ENCODE data around the gene DYSF. TPM values are rescaled to one million over a fixed set of nuclear protein-coding genes. Genes with fewer than 3 reads are reported as not detected.

DYSF gene
- total and polyA plus RNA-seq, 2 donors (not counting 1 experiment from before 2014, with no cell fraction given), result 0.17 to 0.43 TPM

- peaks cover 0 to 55% (median 25%) of the 10 kb centered on the region in 4 experiments for H3K27me3 ChIP-seq (replicated peaks in 1 of 4; ENCODE audit: control extremely low read depth in 1 of 4, control insufficient read depth in 3 of 4, insufficient read depth in 4 of 4, low read length in 3 of 4)
- ATAC-seq (ENCODE audit: low read depth), result no peak
- 86% methylated on average over 6 of the region's 6 CpGs for WGBS (ENCODE audit: insufficient coverage)
- no peak overlapping the region for H3K4me3 Mint-ChIP-seq
- H3K4me2 ChIP-seq (replicated peaks; ENCODE audit: low read depth, low read length, poor library complexity, severe bottlenecking), result no peak overlapping the region
- no peak for DNase-seq
- H3K9me3 ChIP-seq (ENCODE audit: control extremely low read depth in 1 of 3, control insufficient read depth in 2 of 3, insufficient read depth in 1 of 3, low read length in 2 of 3), result peaks cover 0 to 31% (median 10%) of the 10 kb centered on the region in 3 donors
- no peaks in the 10 kb centered on the region for H3K79me2 ChIP-seq (ENCODE audit: control insufficient read depth, insufficient read depth, low read length)
- no peak overlapping the region for H3K27ac Mint-ChIP-seq
- no peaks in the 10 kb centered on the region for H3K9me3 Mint-ChIP-seq (ENCODE audit: insufficient read depth)
- no peak overlapping the region for H3K27ac ChIP-seq (ENCODE audit: low read length in 2 of 2)
- CTCF ChIA-PET, result no interaction called here
- H4K20me1 ChIP-seq (ENCODE audit: control insufficient read depth, insufficient read depth, low read length, poor library complexity, severe bottlenecking), result no peaks in the 10 kb centered on the region
- intact Hi-C loops (cut with micrococcal nuclease), result no loop called here
- H2AFZ ChIP-seq (ENCODE audit: insufficient read depth, low read depth, low read length, poor library complexity, severe bottlenecking), result no peak overlapping the region
- H3K9ac ChIP-seq (ENCODE audit: low read length), result no peak overlapping the region
- POLR2A ChIA-PET, result no interaction called here
- H3K4me1 ChIP-seq (ENCODE audit: control insufficient read depth in 2 of 2, insufficient read depth in 2 of 2, low read length in 2 of 2), result peaks cover 12 to 14% of the 10 kb centered on the region in 2 donors
- H3K4me3 ChIP-seq (ENCODE audit: control extremely low read depth in 1 of 5, extremely low read depth in 1 of 5, insufficient read depth in 1 of 5, low read depth in 2 of 5, low read length in 4 of 5), result no peak overlapping the region
- TF ChIP-seq CTCF (IDR thresholded peaks at IDR 0.05) (no peak), EZH2 (IDR thresholded peaks at IDR 0.05; ENCODE audit: borderline replicate concordance, insufficient read depth, low read depth, low read length, poor library complexity, severe bottlenecking) (no peak)
- H3K36me3 ChIP-seq (replicated peaks in 1 of 2; ENCODE audit: control extremely low read depth in 1 of 2, control insufficient read depth in 1 of 2, extremely low read depth in 1 of 2, insufficient read depth in 2 of 2, low read length in 1 of 2), result no peaks in the 10 kb centered on the region
- H3K27me3 Mint-ChIP-seq, result peaks cover 28% of the 10 kb centered on the region
- H3K4me1 Mint-ChIP-seq, result peaks cover 9% of the 10 kb centered on the region
Measured at GRCh38 chr2:71464389-71464788, 11.0 kb downstream of the DYSF start.

GRCh38 chr2:71465356-71465755, 12.0 kb downstream of the DYSF start:
- H3K36me3 ChIP-seq (replicated peaks in 1 of 2; ENCODE audit: control extremely low read depth in 1 of 2, control insufficient read depth in 1 of 2, extremely low read depth in 1 of 2, insufficient read depth in 2 of 2, low read length in 1 of 2), result no peaks in the 10 kb centered on the region
- H2AFZ ChIP-seq (ENCODE audit: insufficient read depth, low read depth, low read length, poor library complexity, severe bottlenecking), result no peak overlapping the region
- Mint-ChIP-seq H3K4me3 (no peak overlapping the region), H3K27me3 (peaks cover 35% of the 10 kb centered on the region), H3K27ac (no peak overlapping the region), H3K4me1 (peaks cover 9% of the 10 kb centered on the region), H3K9me3 (ENCODE audit: insufficient read depth) (no peaks in the 10 kb centered on the region)
- H3K4me3 ChIP-seq (ENCODE audit: control extremely low read depth in 1 of 5, extremely low read depth in 1 of 5, insufficient read depth in 1 of 5, low read depth in 2 of 5, low read length in 4 of 5), result no peak overlapping the region
- intact Hi-C loops (cut with micrococcal nuclease), result no loop called here
- H3K9ac ChIP-seq (ENCODE audit: low read length), result no peak overlapping the region
- no peaks in the 10 kb centered on the region for H4K20me1 ChIP-seq (ENCODE audit: control insufficient read depth, insufficient read depth, low read length, poor library complexity, severe bottlenecking)
- H3K4me2 ChIP-seq (replicated peaks; ENCODE audit: low read depth, low read length, poor library complexity, severe bottlenecking), result no peak overlapping the region
- no peak overlapping the region for H3K27ac ChIP-seq (ENCODE audit: low read length in 2 of 2)
- POLR2A ChIA-PET, result no interaction called here
- no peak for DNase-seq
- TF ChIP-seq CTCF (IDR thresholded peaks at IDR 0.05) (no peak), EZH2 (IDR thresholded peaks at IDR 0.05; ENCODE audit: borderline replicate concordance, insufficient read depth, low read depth, low read length, poor library complexity, severe bottlenecking) (no peak)
- H3K9me3 ChIP-seq (ENCODE audit: control extremely low read depth in 1 of 3, control insufficient read depth in 2 of 3, insufficient read depth in 1 of 3, low read length in 2 of 3), result peaks cover 0 to 31% (median 10%) of the 10 kb centered on the region in 3 donors
- H3K4me1 ChIP-seq (ENCODE audit: control insufficient read depth in 2 of 2, insufficient read depth in 2 of 2, low read length in 2 of 2), result peaks cover 12 to 14% of the 10 kb centered on the region in 2 donors
- ATAC-seq (ENCODE audit: low read depth), result no peak
- H3K27me3 ChIP-seq (replicated peaks in 1 of 4; ENCODE audit: control extremely low read depth in 1 of 4, control insufficient read depth in 3 of 4, insufficient read depth in 4 of 4, low read length in 3 of 4), result peaks cover 0 to 55% (median 26%) of the 10 kb centered on the region in 4 experiments
- H3K79me2 ChIP-seq (ENCODE audit: control insufficient read depth, insufficient read depth, low read length), result no peaks in the 10 kb centered on the region
- CTCF ChIA-PET, result no interaction called here
- WGBS (ENCODE audit: insufficient coverage), result 75% methylated on average over 11 of the region's 11 CpGs

Measured in B cell (primary cell).